ENCODE measurements around the gene PTPRN2. TPM values are rescaled to one million over a fixed set of nuclear protein-coding genes. Genes with fewer than 3 reads are reported as not detected.

The PTPRN2 gene
- total and polyA plus RNA-seq, 2 donors (not counting 3 experiments of a cell fraction or from before 2014, with no cell fraction given): 0.62 to 0.88 TPM

DNA sequence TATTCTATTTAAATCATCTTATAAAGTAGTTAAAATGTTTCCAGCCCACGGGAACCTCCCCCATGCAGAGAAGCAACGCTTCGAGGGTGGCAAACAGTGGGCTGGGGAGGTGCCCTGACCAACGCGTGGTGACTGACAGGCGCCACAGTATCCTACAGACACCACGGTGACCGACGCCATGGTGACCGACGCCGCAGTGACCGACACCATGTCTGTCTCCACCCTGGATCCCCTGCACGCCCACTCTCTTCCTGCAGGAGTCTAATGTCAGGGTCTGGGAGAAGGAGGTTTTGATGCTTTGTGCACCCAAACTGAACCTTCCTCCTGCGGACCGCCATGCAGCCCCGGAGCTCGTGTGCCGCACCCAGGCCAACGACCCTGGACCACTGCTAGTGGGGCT, 464.4 kb downstream of the PTPRN2 start:
- TF ChIP-seq, protein P1, sequence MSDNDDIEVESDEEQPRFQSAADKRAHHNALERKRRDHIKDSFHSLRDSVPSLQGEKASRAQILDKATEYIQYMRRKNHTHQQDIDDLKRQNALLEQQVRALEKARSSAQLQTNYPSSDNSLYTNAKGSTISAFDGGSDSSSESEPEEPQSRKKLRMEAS (IDR thresholded peaks at IDR 0.05; ENCODE audit: insufficient read depth, insufficient read length): no peak
- no peak for TF ChIP-seq JUN (IDR thresholded peaks at IDR 0.05; ENCODE audit: borderline replicate concordance, insufficient read depth, insufficient read length, low read depth)
- intact Hi-C loops (cut with micrococcal nuclease) (no loop called here), dilution Hi-C loops (cut with MboI; ENCODE audit: extremely low pct_ligation_motif_present, low sequenced_read_pairs) (no loop called here)
- Histone ChIP-seq H3K9me1 (replicated peaks; ENCODE audit: control insufficient read depth, extremely low read depth, insufficient read depth, low read length) (no peaks in the 10 kb centered on the region), H3K27ac (ENCODE audit: insufficient read depth, low read depth, low read length) (no peak overlapping the region), H3K36me3 (ENCODE audit: control insufficient read depth in 2 of 2, extremely low read depth in 1 of 2, insufficient read depth in 2 of 2, low read length in 2 of 2) (no peaks in the 10 kb centered on the region), H4K20me1 (replicated peaks; ENCODE audit: control insufficient read depth, extremely low read depth, insufficient read depth, low read length) (no peaks in the 10 kb centered on the region), H3K4me2 (ENCODE audit: insufficient read depth, low read length) (no peak overlapping the region), H3K9ac (replicated peaks; ENCODE audit: extremely low read depth, insufficient read depth, low read length) (no peak overlapping the region), H3K27me3 (ENCODE audit: control insufficient read depth in 2 of 2, insufficient read depth in 2 of 2, low read length in 2 of 2) (no peaks in the 10 kb centered on the region), H3K79me2 (ENCODE audit: control insufficient read depth, insufficient read depth, low read length) (no peaks in the 10 kb centered on the region), H3K4me3 (replicated peaks in 1 of 3; ENCODE audit: insufficient read depth in 1 of 3, low read depth in 1 of 3, low read length in 3 of 3) (no peak overlapping the region), H2AFZ (ENCODE audit: low read depth, low read length) (no peak overlapping the region), H3K4me1 (ENCODE audit: control insufficient read depth, extremely low read depth, insufficient read depth, low read length) (no peaks in the 10 kb centered on the region), H3K9me3 (replicated peaks; ENCODE audit: control insufficient read depth, insufficient read depth, low read length) (peaks cover 2% of the 10 kb centered on the region)
- no peak for DNase-seq (ENCODE audit: low read depth, low spot score)
- no TSS peak for BruUV-seq (replicated peaks)
- ChIA-PET POLR2A (no interaction called here), CTCF (no interaction called here)
- FAIRE-seq: no peak

DNA sequence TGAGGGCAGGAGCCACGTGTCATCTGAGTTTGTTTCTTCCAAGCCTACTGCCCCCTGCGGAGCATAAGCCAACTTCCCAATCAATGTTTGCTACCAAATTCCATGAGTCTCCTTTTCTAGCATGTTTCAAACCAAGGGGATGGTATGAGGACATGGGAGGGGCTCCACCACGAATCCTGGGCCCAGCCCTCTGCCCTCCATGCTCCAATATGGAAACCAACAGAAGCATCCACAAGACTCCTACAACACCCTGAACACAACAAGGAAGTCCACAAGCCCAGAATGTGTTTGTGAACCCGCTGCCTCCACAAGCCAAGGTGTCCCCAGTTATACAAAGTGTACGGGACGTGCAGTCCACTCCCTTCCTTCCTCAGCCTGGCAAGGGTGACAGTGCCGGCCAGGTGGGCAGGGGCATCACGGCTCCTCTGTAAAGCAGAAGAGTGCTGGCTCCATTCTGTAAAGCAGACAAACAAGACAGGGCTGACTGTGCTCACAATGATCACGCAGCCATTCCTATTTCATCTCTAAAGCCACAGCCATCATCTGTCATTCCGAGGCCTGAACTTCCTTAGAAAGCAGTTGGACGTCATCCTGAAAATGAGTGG, 466.1 kb downstream of the PTPRN2 start:
- H3K79me2 ChIP-seq (ENCODE audit: control insufficient read depth, insufficient read depth, low read length): no peaks in the 10 kb centered on the region
- no peak for DNase-seq (ENCODE audit: low read depth, low spot score)
- no peak overlapping the region for H3K27ac ChIP-seq (ENCODE audit: insufficient read depth, low read depth, low read length)
- dilution Hi-C loops (cut with MboI; ENCODE audit: extremely low pct_ligation_motif_present, low sequenced_read_pairs) (no loop called here), intact Hi-C loops (cut with micrococcal nuclease) (no loop called here)
- TF ChIP-seq POLR2A (IDR thresholded peaks at IDR 0.05; ENCODE audit: low read depth, low read length): no peak
- TF ChIP-seq, protein P2, sequence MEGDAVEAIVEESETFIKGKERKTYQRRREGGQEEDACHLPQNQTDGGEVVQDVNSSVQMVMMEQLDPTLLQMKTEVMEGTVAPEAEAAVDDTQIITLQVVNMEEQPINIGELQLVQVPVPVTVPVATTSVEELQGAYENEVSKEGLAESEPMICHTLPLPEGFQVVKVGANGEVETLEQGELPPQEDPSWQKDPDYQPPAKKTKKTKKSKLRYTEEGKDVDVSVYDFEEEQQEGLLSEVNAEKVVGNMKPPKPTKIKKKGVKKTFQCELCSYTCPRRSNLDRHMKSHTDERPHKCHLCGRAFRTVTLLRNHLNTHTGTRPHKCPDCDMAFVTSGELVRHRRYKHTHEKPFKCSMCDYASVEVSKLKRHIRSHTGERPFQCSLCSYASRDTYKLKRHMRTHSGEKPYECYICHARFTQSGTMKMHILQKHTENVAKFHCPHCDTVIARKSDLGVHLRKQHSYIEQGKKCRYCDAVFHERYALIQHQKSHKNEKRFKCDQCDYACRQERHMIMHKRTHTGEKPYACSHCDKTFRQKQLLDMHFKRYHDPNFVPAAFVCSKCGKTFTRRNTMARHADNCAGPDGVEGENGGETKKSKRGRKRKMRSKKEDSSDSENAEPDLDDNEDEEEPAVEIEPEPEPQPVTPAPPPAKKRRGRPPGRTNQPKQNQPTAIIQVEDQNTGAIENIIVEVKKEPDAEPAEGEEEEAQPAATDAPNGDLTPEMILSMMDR (IDR thresholded peaks at IDR 0.05; ENCODE audit: extremely low read depth in 1 of 2, insufficient read depth in 1 of 2, low read depth in 1 of 2, low read length in 2 of 2): no peak
- TF ChIP-seq EZH2 (IDR thresholded peaks at IDR 0.05; ENCODE audit: borderline replicate concordance, low read depth, low read length, severe bottlenecking): no peak
- no peak for TF ChIP-seq MYC (IDR thresholded peaks at IDR 0.05; ENCODE audit: low read depth, low read length)
- TF ChIP-seq FOS (IDR thresholded peaks at IDR 0.05; ENCODE audit: borderline replicate concordance, insufficient read depth, low read length): no peak
- no peak for TF ChIP-seq JUN (IDR thresholded peaks at IDR 0.05; ENCODE audit: borderline replicate concordance, insufficient read depth, insufficient read length, low read depth)
- TF ChIP-seq POLR2AphosphoS5 (IDR thresholded peaks at IDR 0.05; ENCODE audit: insufficient read depth, low read depth, low read length): no peak
- TF ChIP-seq, protein P1 (IDR thresholded peaks at IDR 0.05; ENCODE audit: insufficient read depth, insufficient read length): no peak
- no peak for TF ChIP-seq GATA2 (IDR thresholded peaks at IDR 0.05; ENCODE audit: insufficient read depth, insufficient read length, low read depth, low read length)
- H2AFZ ChIP-seq (ENCODE audit: low read depth, low read length): no peak overlapping the region
- no peak overlapping the region for H3K4me2 ChIP-seq (ENCODE audit: insufficient read depth, low read length)
- no peaks in the 10 kb centered on the region for H4K20me1 ChIP-seq (replicated peaks; ENCODE audit: control insufficient read depth, extremely low read depth, insufficient read depth, low read length)
- BruUV-seq (replicated peaks): no TSS peak
- H3K27me3 ChIP-seq (ENCODE audit: control insufficient read depth in 2 of 2, insufficient read depth in 2 of 2, low read length in 2 of 2): no peaks in the 10 kb centered on the region
- H3K9me3 ChIP-seq (replicated peaks; ENCODE audit: control insufficient read depth, insufficient read depth, low read length): peaks cover 2% of the 10 kb centered on the region
- no peak overlapping the region for H3K9ac ChIP-seq (replicated peaks; ENCODE audit: extremely low read depth, insufficient read depth, low read length)
- no peaks in the 10 kb centered on the region for H3K36me3 ChIP-seq (ENCODE audit: control insufficient read depth in 2 of 2, extremely low read depth in 1 of 2, insufficient read depth in 2 of 2, low read length in 2 of 2)
- no peak overlapping the region for H3K4me3 ChIP-seq (replicated peaks in 1 of 3; ENCODE audit: insufficient read depth in 1 of 3, low read depth in 1 of 3, low read length in 3 of 3)
- ChIA-PET POLR2A (no interaction called here), CTCF (no interaction called here)
- no peaks in the 10 kb centered on the region for H3K9me1 ChIP-seq (replicated peaks; ENCODE audit: control insufficient read depth, extremely low read depth, insufficient read depth, low read length)
- FAIRE-seq: no peak
- no peaks in the 10 kb centered on the region for H3K4me1 ChIP-seq (ENCODE audit: control insufficient read depth, extremely low read depth, insufficient read depth, low read length)

Measured in endothelial cell of umbilical vein (primary cell).